HEK293 (cell line): ENCODE results near the gene TTC16.

Experiments used
- CTCF ChIA-PET: fragments of 350-600 bp; formaldehyde crosslinking; extraction: SDS; loops from one replicate; lab custom pipeline; 2021; ENCODE audit warnings: antibody characterized with exemption; lab: Yijun Ruan, JAX
- POLR2A ChIA-PET: fragments of 300-600 bp; formaldehyde crosslinking; extraction: SDS; loops from one replicate; lab custom pipeline; 2020; ENCODE audit warnings: antibody characterized with exemption, inconsistent platforms; lab: Yijun Ruan, JAX
- H3K27ac ChIP-seq: fragments of 200-500 bp; sonication (Bioruptor generic); 2 replicates; pipeline ENCODE4 v1.5.1; 2014; ENCODE audit warnings: low read depth, low read length, control low read depth, inconsistent platforms; ENCODE audit errors: extremely low read depth
- H3K36me3 ChIP-seq, 2 experiments: fragments of 200-500 bp in 1 of 2; sonication (Bioruptor generic) in 1 of 2; 1 replicate in 1 of 2; 2 replicates in 1 of 2; pipeline ENCODE4 v1.5.1; 2014 to 2017; ENCODE audit warnings: inconsistent platforms in 2 of 2, low read length in 2 of 2; ENCODE audit not compliant: control insufficient read depth in 2 of 2, insufficient read depth in 1 of 2
- H3K4me1 ChIP-seq: fragments of 200-500 bp; sonication (Bioruptor generic); 2 replicates; pipeline ENCODE4 v1.5.1; 2014; ENCODE audit warnings: mild to moderate bottlenecking, low read length, inconsistent platforms; ENCODE audit not compliant: control insufficient read depth, insufficient read depth
- H3K4me3 ChIP-seq: 2 replicates; pipeline ENCODE4 v1.5.1; 2011; ENCODE audit warnings: low read depth, mild to moderate bottlenecking, control low read depth, low read length, moderate library complexity
- H3K9me3 ChIP-seq: fragments of 200-500 bp; sonication (Bioruptor generic); 2 replicates; pipeline ENCODE4 v1.5.1; 2014; ENCODE audit warnings: low read depth, low read length, inconsistent platforms; ENCODE audit not compliant: control insufficient read depth, insufficient read depth
- BCL11A ChIP-seq: fragments of 450-650 bp; formaldehyde crosslinking; IDR thresholded peaks from 2 replicates; pipeline ENCODE4 v1.5.1; 2016; ENCODE audit warnings: low read depth, missing biosample characterization, missing genetic modification characterization
- EGR2 ChIP-seq: fragments of 450-650 bp; formaldehyde crosslinking; IDR thresholded peaks from 2 replicates; pipeline ENCODE4 v1.5.1; 2016; ENCODE audit warnings: low read depth, missing biosample characterization, missing genetic modification characterization
- KLF10 ChIP-seq: fragments of 450-650 bp; IDR thresholded peaks from 2 replicates; pipeline ENCODE4 v1.5.1; 2018; ENCODE audit warnings: missing biosample characterization, mild to moderate bottlenecking, missing genetic modification characterization
- PRDM1 ChIP-seq: fragments of 450-650 bp; formaldehyde crosslinking; IDR thresholded peaks from 2 replicates; pipeline ENCODE4; 2016; ENCODE audit warnings: missing biosample characterization, missing genetic modification characterization
- SALL2 ChIP-seq: fragments of 450-650 bp; formaldehyde crosslinking; IDR thresholded peaks from 2 replicates; pipeline ENCODE4 v1.5.0; 2017; ENCODE audit warnings: missing biosample characterization, mild to moderate bottlenecking, missing genetic modification characterization, borderline replicate concordance
- WT1 ChIP-seq: fragments of 450-650 bp; formaldehyde crosslinking; IDR thresholded peaks from 2 replicates; pipeline ENCODE4 v1.5.1; 2016; ENCODE audit warnings: missing biosample characterization, missing genetic modification characterization
- ZEB2 ChIP-seq: fragments of 450-650 bp; formaldehyde crosslinking; IDR thresholded peaks from 2 replicates; pipeline ENCODE4 v1.5.1; 2016; ENCODE audit warnings: missing biosample characterization, missing genetic modification characterization
- ZFP37 ChIP-seq: fragments of 450-650 bp; formaldehyde crosslinking; IDR thresholded peaks from 2 replicates; pipeline ENCODE4 v1.5.1; 2016; ENCODE audit warnings: missing biosample characterization, missing genetic modification characterization
- ZNF121 ChIP-seq: fragments of 450-650 bp; formaldehyde crosslinking; IDR thresholded peaks from 2 replicates; pipeline ENCODE4 v1.5.1; 2016; ENCODE audit warnings: missing biosample characterization, missing genetic modification characterization
- ZNF132 ChIP-seq: fragments of 450-650 bp; formaldehyde crosslinking; IDR thresholded peaks from 2 replicates; pipeline ENCODE4 v1.5.1; 2017; ENCODE audit warnings: missing biosample characterization, missing genetic modification characterization, borderline replicate concordance
- ZNF174 ChIP-seq: fragments of 450-650 bp; formaldehyde crosslinking; IDR thresholded peaks from 2 replicates; pipeline ENCODE4 v1.5.0; 2017; ENCODE audit warnings: missing biosample characterization, mild to moderate bottlenecking, missing genetic modification characterization
- ZNF23 ChIP-seq: fragments of 450-650 bp; formaldehyde crosslinking; IDR thresholded peaks from 2 replicates; pipeline ENCODE4 v1.5.1; 2016; ENCODE audit warnings: missing biosample characterization, missing genetic modification characterization, borderline replicate concordance
- ZNF239 ChIP-seq: fragments of 450-650 bp; formaldehyde crosslinking; IDR thresholded peaks from 2 replicates; pipeline ENCODE4 v1.5.1; 2016; ENCODE audit warnings: missing biosample characterization, missing genetic modification characterization
- ZNF266 ChIP-seq: fragments of 450-650 bp; formaldehyde crosslinking; IDR thresholded peaks from 2 replicates; pipeline ENCODE4 v1.5.1; 2016; ENCODE audit warnings: missing biosample characterization, missing genetic modification characterization, low read depth
- ZNF274 ChIP-seq, 2 experiments: fragments of 200-500 bp in 1 of 2; fragments of 450-650 bp in 1 of 2; sonication (Bioruptor generic) in 1 of 2; formaldehyde crosslinking in 1 of 2; IDR thresholded peaks; 2 replicates each; pipeline versions ENCODE4 v1.5.1 to v1.6.1; 2014 to 2016; ENCODE audit warnings: borderline replicate concordance in 1 of 2, inconsistent platforms in 1 of 2, low read length in 1 of 2, missing biosample characterization in 1 of 2, missing genetic modification characterization in 1 of 2
- ZNF292 ChIP-seq: fragments of 450-650 bp; formaldehyde crosslinking; IDR thresholded peaks from 2 replicates; pipeline ENCODE4 v1.5.1; 2016; ENCODE audit warnings: low read depth, missing biosample characterization, missing genetic modification characterization, borderline replicate concordance
- ZNF391 ChIP-seq: fragments of 450-650 bp; formaldehyde crosslinking; IDR thresholded peaks from 2 replicates; pipeline ENCODE4 v1.5.1; 2016; ENCODE audit warnings: low read depth, missing biosample characterization, missing genetic modification characterization, borderline replicate concordance
- ZNF530 ChIP-seq: fragments of 450-650 bp; formaldehyde crosslinking; IDR thresholded peaks from 2 replicates; pipeline ENCODE4 v1.5.1; 2016; ENCODE audit warnings: low read depth, missing biosample characterization, missing genetic modification characterization
- ZNF544 ChIP-seq: fragments of 450-650 bp; formaldehyde crosslinking; IDR thresholded peaks from 2 replicates; pipeline ENCODE4 v1.5.0; 2017; ENCODE audit warnings: missing biosample characterization, missing genetic modification characterization
- ZNF571 ChIP-seq: fragments of 450-650 bp; formaldehyde crosslinking; IDR thresholded peaks from 2 replicates; pipeline ENCODE4 v1.5.0; 2017; ENCODE audit warnings: missing biosample characterization, missing genetic modification characterization
- ZNF701 ChIP-seq: fragments of 450-650 bp; formaldehyde crosslinking; IDR thresholded peaks from 2 replicates; pipeline ENCODE4 v1.5.1; 2016; ENCODE audit warnings: missing biosample characterization, missing genetic modification characterization
- ZNF76 ChIP-seq: fragments of 450-650 bp; formaldehyde crosslinking; IDR thresholded peaks from 2 replicates; pipeline ENCODE4; 2016; ENCODE audit warnings: low read depth, missing biosample characterization, missing genetic modification characterization, borderline replicate concordance
- TF ChIP-seq, protein P1 (sequence below): fragments of 450-650 bp; formaldehyde crosslinking; IDR thresholded peaks from 2 replicates; pipeline ENCODE4 v1.5.1; 2017; ENCODE audit warnings: missing biosample characterization, missing genetic modification characterization
- TF ChIP-seq, protein P2 (sequence below): fragments of 450-650 bp; formaldehyde crosslinking; IDR thresholded peaks from 2 replicates; pipeline ENCODE4 v1.5.1; 2016; ENCODE audit warnings: missing biosample characterization, missing genetic modification characterization
- TF ChIP-seq, protein P3 (sequence below): fragments of 450-650 bp; formaldehyde crosslinking; IDR thresholded peaks from 2 replicates; pipeline ENCODE4 v1.5.1; 2016; ENCODE audit warnings: missing biosample characterization, missing genetic modification characterization
- TF ChIP-seq, protein P4 (sequence below): fragments of 450-650 bp; formaldehyde crosslinking; conservative IDR thresholded peaks from 2 replicates; pipeline ENCODE4 v1.5.1; 2016; ENCODE audit warnings: low read depth, missing biosample characterization, missing genetic modification characterization

Gene TTC16

DNA sequence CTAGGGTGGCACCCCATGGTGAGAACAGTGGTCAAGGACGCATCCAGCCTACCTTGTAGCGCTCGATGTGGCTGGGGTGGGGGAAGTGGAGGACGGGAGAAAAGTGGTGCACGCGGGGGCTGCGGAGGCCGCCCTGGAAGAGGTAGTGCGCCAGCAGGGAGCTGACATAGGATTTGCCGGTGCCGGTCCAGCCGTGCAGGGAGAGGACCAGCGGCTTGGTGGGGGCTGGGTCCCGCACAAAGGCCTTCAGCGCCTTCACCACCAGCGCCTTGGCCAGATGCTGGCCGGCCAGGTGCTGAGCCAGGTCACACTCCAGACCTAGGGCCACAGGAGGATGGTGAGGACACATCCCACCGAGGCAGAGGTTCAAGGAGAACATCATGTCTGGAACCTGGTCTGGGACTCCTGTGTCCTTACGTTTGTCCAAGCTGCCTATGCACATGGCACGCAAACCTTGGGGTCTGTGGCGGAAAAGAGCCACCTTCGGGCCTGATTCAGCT is 18.4 kb downstream of the TTC16 start (continued):
- TF ChIP-seq, protein P1, sequence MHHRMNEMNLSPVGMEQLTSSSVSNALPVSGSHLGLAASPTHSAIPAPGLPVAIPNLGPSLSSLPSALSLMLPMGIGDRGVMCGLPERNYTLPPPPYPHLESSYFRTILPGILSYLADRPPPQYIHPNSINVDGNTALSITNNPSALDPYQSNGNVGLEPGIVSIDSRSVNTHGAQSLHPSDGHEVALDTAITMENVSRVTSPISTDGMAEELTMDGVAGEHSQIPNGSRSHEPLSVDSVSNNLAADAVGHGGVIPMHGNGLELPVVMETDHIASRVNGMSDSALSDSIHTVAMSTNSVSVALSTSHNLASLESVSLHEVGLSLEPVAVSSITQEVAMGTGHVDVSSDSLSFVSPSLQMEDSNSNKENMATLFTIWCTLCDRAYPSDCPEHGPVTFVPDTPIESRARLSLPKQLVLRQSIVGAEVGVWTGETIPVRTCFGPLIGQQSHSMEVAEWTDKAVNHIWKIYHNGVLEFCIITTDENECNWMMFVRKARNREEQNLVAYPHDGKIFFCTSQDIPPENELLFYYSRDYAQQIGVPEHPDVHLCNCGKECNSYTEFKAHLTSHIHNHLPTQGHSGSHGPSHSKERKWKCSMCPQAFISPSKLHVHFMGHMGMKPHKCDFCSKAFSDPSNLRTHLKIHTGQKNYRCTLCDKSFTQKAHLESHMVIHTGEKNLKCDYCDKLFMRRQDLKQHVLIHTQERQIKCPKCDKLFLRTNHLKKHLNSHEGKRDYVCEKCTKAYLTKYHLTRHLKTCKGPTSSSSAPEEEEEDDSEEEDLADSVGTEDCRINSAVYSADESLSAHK (tag by site-specific recombination) = no peak
- TF ChIP-seq ZNF571 (no peak), ZEB2 (tag by site-specific recombination) (peak; percentile 60), ZNF274 (IDR thresholded peaks at IDR 0.05; ENCODE audit: low read length) (no peak), ZNF274 (tag by site-specific recombination; IDR thresholded peaks at IDR 0.05; ENCODE audit: borderline replicate concordance) (no peak), ZNF701 (tag by site-specific recombination) (no peak), ZNF121 (tag by site-specific recombination) (no peak), WT1 (no peak), ZNF132 (tag by site-specific recombination) (no peak), ZNF391 (0 out of 2 replicates have a peak, but pooled peaks have one; percentile 13), KLF10 (tag by site-specific recombination) (no peak)
- TF ChIP-seq, protein P2, sequence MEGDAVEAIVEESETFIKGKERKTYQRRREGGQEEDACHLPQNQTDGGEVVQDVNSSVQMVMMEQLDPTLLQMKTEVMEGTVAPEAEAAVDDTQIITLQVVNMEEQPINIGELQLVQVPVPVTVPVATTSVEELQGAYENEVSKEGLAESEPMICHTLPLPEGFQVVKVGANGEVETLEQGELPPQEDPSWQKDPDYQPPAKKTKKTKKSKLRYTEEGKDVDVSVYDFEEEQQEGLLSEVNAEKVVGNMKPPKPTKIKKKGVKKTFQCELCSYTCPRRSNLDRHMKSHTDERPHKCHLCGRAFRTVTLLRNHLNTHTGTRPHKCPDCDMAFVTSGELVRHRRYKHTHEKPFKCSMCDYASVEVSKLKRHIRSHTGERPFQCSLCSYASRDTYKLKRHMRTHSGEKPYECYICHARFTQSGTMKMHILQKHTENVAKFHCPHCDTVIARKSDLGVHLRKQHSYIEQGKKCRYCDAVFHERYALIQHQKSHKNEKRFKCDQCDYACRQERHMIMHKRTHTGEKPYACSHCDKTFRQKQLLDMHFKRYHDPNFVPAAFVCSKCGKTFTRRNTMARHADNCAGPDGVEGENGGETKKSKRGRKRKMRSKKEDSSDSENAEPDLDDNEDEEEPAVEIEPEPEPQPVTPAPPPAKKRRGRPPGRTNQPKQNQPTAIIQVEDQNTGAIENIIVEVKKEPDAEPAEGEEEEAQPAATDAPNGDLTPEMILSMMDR (tag by site-specific recombination) = no peak; the same call in 1 of the 2 replicates
- TF ChIP-seq, protein P3, sequence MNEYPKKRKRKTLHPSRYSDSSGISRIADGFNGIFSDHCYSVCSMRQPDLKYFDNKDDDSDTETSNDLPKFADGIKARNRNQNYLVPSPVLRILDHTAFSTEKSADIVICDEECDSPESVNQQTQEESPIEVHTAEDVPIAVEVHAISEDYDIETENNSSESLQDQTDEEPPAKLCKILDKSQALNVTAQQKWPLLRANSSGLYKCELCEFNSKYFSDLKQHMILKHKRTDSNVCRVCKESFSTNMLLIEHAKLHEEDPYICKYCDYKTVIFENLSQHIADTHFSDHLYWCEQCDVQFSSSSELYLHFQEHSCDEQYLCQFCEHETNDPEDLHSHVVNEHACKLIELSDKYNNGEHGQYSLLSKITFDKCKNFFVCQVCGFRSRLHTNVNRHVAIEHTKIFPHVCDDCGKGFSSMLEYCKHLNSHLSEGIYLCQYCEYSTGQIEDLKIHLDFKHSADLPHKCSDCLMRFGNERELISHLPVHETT (tag by site-specific recombination) = no peak

DNA sequence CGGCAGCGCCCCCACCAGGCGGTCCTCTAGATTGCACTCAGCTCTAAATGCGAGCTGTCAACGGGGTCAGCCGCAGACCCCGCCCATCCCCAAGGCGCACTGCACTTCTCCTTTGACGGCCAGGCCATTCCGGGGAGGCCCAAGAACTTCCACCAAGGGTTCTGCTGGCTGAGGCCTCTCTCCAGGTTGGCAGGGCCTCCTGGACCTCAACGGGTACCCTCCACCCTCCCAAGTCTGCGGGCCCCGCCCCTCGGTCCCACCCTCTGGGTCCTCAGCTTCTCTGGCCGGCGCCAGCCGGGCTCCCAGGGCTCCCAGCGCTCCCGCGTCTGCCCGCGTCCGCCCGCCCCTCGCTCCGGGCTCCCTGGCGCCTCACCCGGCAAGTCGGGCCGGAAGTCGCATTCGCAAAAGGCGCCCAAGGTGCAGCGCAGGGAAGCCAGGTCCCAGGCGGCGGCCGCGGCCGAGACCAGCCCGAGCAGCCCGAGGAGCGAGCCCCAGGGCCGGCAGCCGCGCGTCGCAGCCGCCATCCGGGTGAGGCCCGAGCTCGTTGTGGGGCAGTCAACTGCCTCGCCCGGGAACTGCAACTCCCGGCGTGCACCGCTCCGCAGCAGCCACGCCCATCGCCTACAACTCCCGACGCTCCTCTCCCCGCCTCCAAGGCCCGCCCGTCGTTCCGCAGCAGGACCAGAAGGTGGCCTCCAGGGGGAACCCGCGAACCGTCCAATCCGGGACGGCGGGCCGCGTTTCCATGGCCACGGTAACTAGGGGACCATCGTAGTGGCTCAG is 19.1 kb downstream of the TTC16 start, which contains the start of gene TOR2A:
TSS of gene TOR2A (minus strand) at position 548 of the 783 bp plus-strand sequence. CDS start at position 524, 24 bp downstream.
- ChIA-PET CTCF (interaction anchor here (0.6 to 3.6 kb wide), 89 partner anchors 8 to 839 kb away, joined by 3 to 72 read pairs (median 4); partner anchors contain the start of genes CDK9, CFAP157, LRSAM1 and PTRH1), POLR2A (interaction anchor here (0.6 to 1.9 kb wide), 24 partner anchors 17 to 510 kb away, joined by 3 to 16 read pairs (median 4); partner anchors contain the start of genes CDK9, LRSAM1, PTRH1 and RPL12)
- H3K9me3 ChIP-seq = no peaks in the 10 kb centered on the region
- peak within 1 kb of the TSS; percentile 75 for H3K27ac ChIP-seq
- H3K36me3 ChIP-seq = peaks cover 0 to 6% of the 10 kb centered on the region in 2 experiments; a peak in 1 of 3 replicates
- H3K4me1 ChIP-seq = no peaks in the 10 kb centered on the region
- H3K4me3 ChIP-seq = peak within 1 kb of the TSS; percentile 70
- no peak for TF ChIP-seq ZNF292 (tag by site-specific recombination)
- 0 out of 2 replicates have a peak, but pooled peaks have one; percentile 20 for TF ChIP-seq EGR2 (tag by site-specific recombination)
- TF ChIP-seq ZNF391 = peak; percentile 18; the same call in 1 of the 2 replicates
- 0 out of 2 replicates have a peak, but pooled peaks have one; percentile 13 for TF ChIP-seq ZEB2 (tag by site-specific recombination)
- TF ChIP-seq, protein P4, sequence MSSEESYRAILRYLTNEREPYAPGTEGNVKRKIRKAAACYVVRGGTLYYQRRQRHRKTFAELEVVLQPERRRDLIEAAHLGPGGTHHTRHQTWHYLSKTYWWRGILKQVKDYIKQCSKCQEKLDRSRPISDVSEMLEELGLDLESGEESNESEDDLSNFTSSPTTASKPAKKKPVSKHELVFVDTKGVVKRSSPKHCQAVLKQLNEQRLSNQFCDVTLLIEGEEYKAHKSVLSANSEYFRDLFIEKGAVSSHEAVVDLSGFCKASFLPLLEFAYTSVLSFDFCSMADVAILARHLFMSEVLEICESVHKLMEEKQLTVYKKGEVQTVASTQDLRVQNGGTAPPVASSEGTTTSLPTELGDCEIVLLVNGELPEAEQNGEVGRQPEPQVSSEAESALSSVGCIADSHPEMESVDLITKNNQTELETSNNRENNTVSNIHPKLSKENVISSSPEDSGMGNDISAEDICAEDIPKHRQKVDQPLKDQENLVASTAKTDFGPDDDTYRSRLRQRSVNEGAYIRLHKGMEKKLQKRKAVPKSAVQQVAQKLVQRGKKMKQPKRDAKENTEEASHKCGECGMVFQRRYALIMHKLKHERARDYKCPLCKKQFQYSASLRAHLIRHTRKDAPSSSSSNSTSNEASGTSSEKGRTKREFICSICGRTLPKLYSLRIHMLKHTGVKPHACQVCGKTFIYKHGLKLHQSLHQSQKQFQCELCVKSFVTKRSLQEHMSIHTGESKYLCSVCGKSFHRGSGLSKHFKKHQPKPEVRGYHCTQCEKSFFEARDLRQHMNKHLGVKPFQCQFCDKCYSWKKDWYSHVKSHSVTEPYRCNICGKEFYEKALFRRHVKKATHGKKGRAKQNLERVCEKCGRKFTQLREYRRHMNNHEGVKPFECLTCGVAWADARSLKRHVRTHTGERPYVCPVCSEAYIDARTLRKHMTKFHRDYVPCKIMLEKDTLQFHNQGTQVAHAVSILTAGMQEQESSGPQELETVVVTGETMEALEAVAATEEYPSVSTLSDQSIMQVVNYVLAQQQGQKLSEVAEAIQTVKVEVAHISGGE (tag by site-specific recombination) = peak; percentile 84
- TF ChIP-seq ZNF544 (tag by site-specific recombination) = no peak
- TF ChIP-seq ZNF174 (tag by site-specific recombination) = no peak
- no peak for TF ChIP-seq PRDM1
- no peak for TF ChIP-seq ZNF239 (tag by site-specific recombination)
- no peak for TF ChIP-seq ZNF23 (tag by site-specific recombination)
- no peak for TF ChIP-seq ZNF530 (tag by site-specific recombination)
- TF ChIP-seq ZFP37 (tag by site-specific recombination) = no peak
- TF ChIP-seq SALL2 (tag by site-specific recombination) = no peak
- 0 out of 2 replicates have a peak, but pooled peaks have one; percentile 40 for TF ChIP-seq BCL11A (tag by site-specific recombination)
- no peak for TF ChIP-seq ZNF266 (tag by site-specific recombination)
- peak; percentile 98 for TF ChIP-seq ZNF76 (tag by site-specific recombination)
